Activated CD4-positive, alpha-beta T cell treated with anti-CD3 and anti-CD28 coated beads, Interleukin-2, amount 10 ng/mL, durations not matched to agents 24 days and 14 days (primary cell): ENCODE results near the gene ZFTA. TPM values are rescaled to one million over a fixed set of nuclear protein-coding genes. Genes with fewer than 3 reads are reported as not detected.
"Not testable (repeated sequence)": the region's sequence is repeated elsewhere in the genome, so short reads cannot be mapped to it uniquely, and the experiment has no call there.

Source experiments
- DNase-seq: peaks from one replicate; pipeline ENCODE4 v3.0.0; 2022
- H3K27ac Mint-ChIP-seq: one replicate; pipeline ENCODE4 v1.8.0; 2022; ENCODE audit warnings: mild to moderate bottlenecking, mixed read lengths
- H3K27me3 Mint-ChIP-seq: one replicate; pipeline ENCODE4 v1.8.0; 2022; ENCODE audit warnings: mixed read lengths
- H3K36me3 Mint-ChIP-seq: one replicate; pipeline ENCODE4 v1.8.0; 2022; ENCODE audit warnings: low read depth, mild to moderate bottlenecking, mixed read lengths
- H3K4me1 Mint-ChIP-seq: one replicate; pipeline ENCODE4 v1.8.0; 2021; ENCODE audit warnings: mixed read lengths
- H3K4me3 Mint-ChIP-seq: one replicate; pipeline ENCODE4 v1.8.0; 2022; ENCODE audit warnings: mild to moderate bottlenecking, moderate library complexity, mixed read lengths
- H3K9me3 Mint-ChIP-seq: one replicate; pipeline ENCODE4 v1.8.0; 2021; ENCODE audit warnings: mixed read lengths
- intact Hi-C: fragments of 100-400 bp; cut with micrococcal nuclease; formaldehyde crosslinking; loops from one replicate; pipeline ENCODE4 v1.15.1; 2023
- total RNA-seq: library from RNA; stranded (reverse); gene quantifications from 2 replicates; pipeline ENCODE4 v1.2.3, GENCODE V29; 2022

ZFTA gene
- total RNA-seq, 1 donor from 2014 or later, result 3.8 TPM

- Mint-ChIP-seq H3K36me3 (no peaks in the 10 kb centered on the region), H3K4me3 (no peak overlapping the region), H3K4me1 (no peaks in the 10 kb centered on the region), H3K9me3 (no peaks in the 10 kb centered on the region), H3K27ac (no peak overlapping the region), H3K27me3 (peaks cover 5% of the 10 kb centered on the region)
- no peak for DNase-seq
- intact Hi-C loops, result no loop called here
Measured at GRCh38 chr11:63800921-63801320, 32.3 kb upstream of the ZFTA start.

DNA sequence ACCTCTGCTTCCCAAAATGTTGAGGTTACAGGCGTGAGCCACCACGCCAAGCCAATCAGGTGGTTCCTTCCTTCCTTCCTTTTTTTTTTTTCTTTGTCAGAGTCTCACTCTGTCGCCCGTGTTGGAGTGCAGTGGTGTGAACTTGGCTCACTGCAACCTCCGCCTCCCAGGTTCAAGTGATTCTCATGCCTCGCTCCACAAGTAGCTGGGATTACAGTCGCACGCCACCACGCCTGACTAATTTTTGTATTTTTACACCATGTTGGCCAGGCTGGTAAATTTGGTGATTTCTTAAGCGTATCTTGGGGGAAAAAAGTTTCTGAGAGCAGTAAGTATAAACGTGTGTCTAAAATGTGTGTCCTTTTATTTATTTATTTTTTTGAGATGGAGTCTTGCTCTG, 26.5 kb upstream of the ZFTA start:
- intact Hi-C loops, result no loop called here
- H3K36me3 Mint-ChIP-seq, result no peaks in the 10 kb centered on the region
- no peak overlapping the region for H3K27ac Mint-ChIP-seq

GRCh38 chr11:63793161-63793560, 24.6 kb upstream of the ZFTA start:
- intact Hi-C loops, result no loop called here
- no peak overlapping the region for H3K4me3 Mint-ChIP-seq
- no peaks in the 10 kb centered on the region for H3K36me3 Mint-ChIP-seq
- peaks cover 7% of the 10 kb centered on the region for H3K9me3 Mint-ChIP-seq
- no peak for DNase-seq
- no peaks in the 10 kb centered on the region for H3K4me1 Mint-ChIP-seq
- no peak overlapping the region for H3K27ac Mint-ChIP-seq
- peaks cover 1% of the 10 kb centered on the region for H3K27me3 Mint-ChIP-seq

More for the DNA sequence above, 26.5 kb upstream of the ZFTA start:
- peaks cover 7% of the 10 kb centered on the region for H3K9me3 Mint-ChIP-seq
- H3K4me1 Mint-ChIP-seq, result no peaks in the 10 kb centered on the region
- DNase-seq, result no peak
- peaks cover 3% of the 10 kb centered on the region for H3K27me3 Mint-ChIP-seq
- H3K4me3 Mint-ChIP-seq, result no peak overlapping the region

DNA sequence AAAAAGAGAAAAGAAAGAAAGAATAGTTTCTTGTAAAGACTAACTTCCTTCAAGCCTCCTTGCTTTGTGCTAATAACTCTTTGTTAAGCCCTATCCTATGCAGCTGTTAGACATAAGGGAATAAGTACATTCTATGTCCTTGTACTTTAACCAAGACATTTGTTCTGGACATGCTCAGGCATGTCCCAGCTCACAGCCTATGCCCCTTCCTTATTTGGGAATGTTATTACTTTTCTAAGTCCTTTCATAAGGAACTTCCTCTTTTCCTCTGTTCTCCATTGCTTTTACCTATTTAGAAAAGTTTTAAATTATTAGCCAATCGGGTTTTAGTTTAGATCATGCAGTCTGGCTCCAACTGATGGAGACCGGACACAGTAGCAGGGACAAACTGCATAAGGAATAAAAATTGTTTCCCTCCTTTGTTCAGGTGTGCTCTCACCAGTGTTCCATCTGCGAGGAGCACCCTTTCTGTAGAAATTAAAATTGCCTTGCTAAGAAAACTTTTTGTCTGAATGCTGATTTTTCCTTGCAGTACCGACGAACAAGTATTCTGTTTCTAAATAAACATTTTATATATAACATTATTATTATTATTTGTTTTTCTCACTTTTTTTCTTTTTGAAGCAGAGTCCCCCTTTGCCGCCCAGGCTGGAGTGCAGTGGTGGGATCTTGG, 23.1 kb upstream of the ZFTA start:
- intact Hi-C loops, result no loop called here
- Mint-ChIP-seq H3K4me1 (no peaks in the 10 kb centered on the region), H3K4me3 (no peak overlapping the region), H3K9me3 (peaks cover 7% of the 10 kb centered on the region), H3K27me3 (no peaks in the 10 kb centered on the region), H3K36me3 (no peaks in the 10 kb centered on the region), H3K27ac (no peak overlapping the region)
- no peak for DNase-seq

GRCh38 chr11:63785823-63786222, 17.2 kb upstream of the ZFTA start:
- H3K27ac Mint-ChIP-seq, result no peak overlapping the region
- intact Hi-C loops, result no loop called here
- H3K36me3 Mint-ChIP-seq, result no peaks in the 10 kb centered on the region
- H3K4me1 Mint-ChIP-seq, result peaks cover 7% of the 10 kb centered on the region
- no peaks in the 10 kb centered on the region for H3K9me3 Mint-ChIP-seq
- peaks cover 9% of the 10 kb centered on the region for H3K27me3 Mint-ChIP-seq
- no peak overlapping the region for H3K4me3 Mint-ChIP-seq
- DNase-seq, result no peak

DNA sequence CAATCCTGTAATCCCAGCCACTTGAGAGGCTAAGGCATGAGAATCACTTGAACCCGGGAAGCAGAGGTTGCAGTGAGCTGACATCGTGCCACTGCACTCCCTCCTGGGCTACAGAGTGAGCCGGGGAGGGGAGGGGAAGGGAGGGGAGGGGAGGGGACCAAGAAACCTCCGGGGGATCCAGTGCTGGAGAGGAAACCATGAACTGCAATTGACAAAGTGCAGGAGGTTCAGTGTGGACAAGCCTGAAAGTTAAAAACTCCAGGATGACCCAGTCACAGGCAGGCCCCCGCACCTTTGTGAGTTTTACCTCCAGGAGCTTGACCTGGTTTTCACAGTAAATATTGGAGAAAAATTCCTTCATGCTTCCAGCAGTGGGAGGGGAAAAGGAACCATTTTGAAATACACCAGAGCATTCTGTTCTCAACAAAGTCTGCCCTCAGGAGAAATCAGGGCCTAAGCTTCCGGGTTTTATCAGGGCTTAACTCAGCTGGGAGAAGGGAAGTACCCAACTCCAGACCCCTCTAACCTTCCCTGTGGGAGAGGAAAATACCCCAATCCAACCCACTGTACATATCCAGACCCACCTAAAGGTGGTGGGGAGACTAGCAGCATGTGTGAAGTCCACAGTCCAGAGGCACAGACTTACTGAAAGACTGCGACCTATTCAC, 15.5 kb upstream of the ZFTA start:
- H3K27me3 Mint-ChIP-seq, result peaks cover 11% of the 10 kb centered on the region
- DNase-seq, result no peak
- peaks cover 7% of the 10 kb centered on the region for H3K4me1 Mint-ChIP-seq
- H3K9me3 Mint-ChIP-seq, result no peaks in the 10 kb centered on the region
- intact Hi-C loops, result no loop called here
- H3K4me3 Mint-ChIP-seq, result no peak overlapping the region
- H3K27ac Mint-ChIP-seq, result no peak overlapping the region
- H3K36me3 Mint-ChIP-seq, result no peaks in the 10 kb centered on the region

- no peak for DNase-seq
- H3K27me3 Mint-ChIP-seq, result peaks cover 17% of the 10 kb centered on the region
- H3K27ac Mint-ChIP-seq, result no peak overlapping the region
- no peak overlapping the region for H3K4me3 Mint-ChIP-seq
- intact Hi-C loops, result no loop called here
- no peaks in the 10 kb centered on the region for H3K36me3 Mint-ChIP-seq
- H3K9me3 Mint-ChIP-seq, result no peaks in the 10 kb centered on the region
- H3K4me1 Mint-ChIP-seq, result peaks cover 7% of the 10 kb centered on the region
Measured at GRCh38 chr11:63782749-63783148, 14.2 kb upstream of the ZFTA start.

GRCh38 chr11:63779039-63779438, 10.5 kb upstream of the ZFTA start:
- H3K36me3 Mint-ChIP-seq, result no peaks in the 10 kb centered on the region
- H3K4me1 Mint-ChIP-seq, result no peaks in the 10 kb centered on the region
- no peaks in the 10 kb centered on the region for H3K9me3 Mint-ChIP-seq
- no peak for DNase-seq
- intact Hi-C loops, result no loop called here
- H3K27me3 Mint-ChIP-seq, result peaks cover 19% of the 10 kb centered on the region
- no peak overlapping the region for H3K27ac Mint-ChIP-seq
- no peak overlapping the region for H3K4me3 Mint-ChIP-seq

DNA sequence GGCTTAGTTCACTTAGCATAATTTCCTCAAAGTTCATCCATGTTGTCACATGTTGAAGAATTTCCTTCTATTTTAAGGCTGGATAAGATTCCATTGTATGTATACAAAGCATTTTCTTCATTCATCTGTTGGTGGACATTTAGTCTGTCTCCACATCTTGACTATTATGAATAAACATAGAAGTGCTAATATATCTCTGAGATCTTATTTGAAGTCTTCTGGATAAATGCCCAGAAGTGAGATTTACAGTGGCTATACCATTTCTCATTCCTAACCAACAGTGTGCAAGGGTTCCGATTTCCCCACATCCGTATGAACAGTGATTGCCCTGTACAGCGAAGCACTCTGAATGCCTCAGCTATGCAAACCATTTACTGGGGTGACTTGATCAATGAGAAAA, 6.6 kb upstream of the ZFTA start:
- Mint-ChIP-seq H3K9me3 (no peaks in the 10 kb centered on the region), H3K27me3 (peaks cover 44% of the 10 kb centered on the region), H3K4me3 (no peak overlapping the region), H3K4me1 (peaks cover 3% of the 10 kb centered on the region), H3K27ac (no peak overlapping the region), H3K36me3 (no peaks in the 10 kb centered on the region)
- intact Hi-C loops, result no loop called here
- DNase-seq, result no peak

DNA sequence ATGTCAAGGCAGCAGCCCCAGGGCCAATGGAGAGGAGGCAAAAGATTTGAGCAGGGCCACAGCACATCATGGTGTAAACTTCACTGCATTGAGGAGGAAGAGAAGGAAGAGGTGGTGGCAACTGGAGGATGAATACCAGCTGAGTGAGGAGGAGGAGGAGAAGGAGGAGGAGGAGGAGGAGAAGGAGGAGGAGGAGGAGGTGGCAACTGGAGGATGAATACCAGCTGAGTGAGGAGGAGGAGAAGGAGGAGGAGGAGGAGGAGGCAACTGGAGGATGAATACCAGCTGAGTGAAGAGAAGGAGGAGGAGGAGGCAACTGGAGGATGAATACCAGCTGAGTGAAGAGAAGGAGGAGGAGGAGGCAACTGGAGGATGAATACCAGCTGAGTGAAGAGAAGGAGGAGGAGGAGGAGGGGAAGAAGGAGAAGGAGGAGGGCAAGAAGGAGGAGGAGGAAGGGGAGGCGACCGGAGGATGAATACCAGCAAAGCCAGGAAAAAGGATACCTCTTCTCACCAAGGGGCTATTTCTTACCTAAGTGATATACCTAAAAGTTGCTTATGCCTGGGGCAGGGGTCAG, 3.3 kb upstream of the ZFTA start:
- H3K36me3 Mint-ChIP-seq, H3K4me3 Mint-ChIP-seq, H3K9me3 Mint-ChIP-seq, intact Hi-C loops, DNase-seq, H3K27ac Mint-ChIP-seq: not testable (repeated sequence)
- Mint-ChIP-seq H3K4me1 (peaks cover 12% of the 10 kb centered on the region), H3K27me3 (peaks cover 45% of the 10 kb centered on the region)

GRCh38 chr11:63770763-63771162, 2.2 kb upstream of the ZFTA start:
- no peak for DNase-seq
- no peak overlapping the region for H3K27ac Mint-ChIP-seq
- peak overlapping the region; percentile 21 for H3K4me3 Mint-ChIP-seq
- H3K36me3 Mint-ChIP-seq, result no peaks in the 10 kb centered on the region
- H3K27me3 Mint-ChIP-seq, result peaks cover 39% of the 10 kb centered on the region
- intact Hi-C loops, result no loop called here
- H3K9me3 Mint-ChIP-seq, result no peaks in the 10 kb centered on the region
- peaks cover 12% of the 10 kb centered on the region for H3K4me1 Mint-ChIP-seq

DNA sequence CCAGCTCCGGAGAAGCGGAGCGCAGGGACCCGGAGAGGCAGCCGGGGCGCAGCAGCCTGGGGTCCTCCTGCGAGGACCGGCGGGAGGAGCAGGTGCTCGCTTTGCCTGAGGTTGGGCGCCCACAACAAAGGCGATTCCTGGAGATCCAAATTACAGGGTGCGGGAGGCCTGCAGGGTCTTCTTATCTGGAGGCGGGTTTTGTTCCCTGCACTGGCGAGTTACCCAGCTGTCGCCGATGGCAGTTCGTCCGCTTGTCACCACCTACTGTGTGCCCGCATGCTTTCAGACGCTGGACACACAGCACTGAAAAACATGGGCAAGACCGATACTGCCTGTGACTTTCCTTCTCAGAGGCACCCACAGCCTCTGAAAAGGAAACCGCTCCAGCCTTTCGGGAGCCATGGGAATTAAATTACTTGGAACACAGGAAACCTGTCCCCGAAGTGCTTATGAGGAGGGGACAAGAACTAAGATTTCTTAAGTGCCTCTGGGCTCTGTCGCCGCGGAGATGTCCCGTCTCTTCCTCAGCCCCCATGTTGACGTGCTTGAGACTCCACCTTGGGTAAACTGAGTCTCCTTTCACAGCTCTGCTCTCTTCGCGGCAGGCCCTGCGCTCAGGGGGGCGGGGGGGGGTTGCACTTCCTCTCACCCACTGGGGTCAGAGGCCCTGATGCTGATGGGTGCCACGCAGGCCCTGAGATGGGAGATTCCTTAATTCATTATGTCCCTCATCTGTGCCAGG, 1.3 kb upstream of the ZFTA start:
- no peaks in the 10 kb centered on the region for H3K9me3 Mint-ChIP-seq
- H3K27me3 Mint-ChIP-seq, result peaks cover 38% of the 10 kb centered on the region
- intact Hi-C loops, result loop anchor here (2.0 to 5.0 kb wide), 2 partner anchors 169 to 227 kb away; partner anchors contain the start of gene NAA40
- H3K27ac Mint-ChIP-seq, result no peak overlapping the region
- peak overlapping the region; percentile 57 for H3K4me3 Mint-ChIP-seq
- H3K36me3 Mint-ChIP-seq, result no peaks in the 10 kb centered on the region
- peaks cover 12% of the 10 kb centered on the region for H3K4me1 Mint-ChIP-seq
- no peak for DNase-seq

DNA sequence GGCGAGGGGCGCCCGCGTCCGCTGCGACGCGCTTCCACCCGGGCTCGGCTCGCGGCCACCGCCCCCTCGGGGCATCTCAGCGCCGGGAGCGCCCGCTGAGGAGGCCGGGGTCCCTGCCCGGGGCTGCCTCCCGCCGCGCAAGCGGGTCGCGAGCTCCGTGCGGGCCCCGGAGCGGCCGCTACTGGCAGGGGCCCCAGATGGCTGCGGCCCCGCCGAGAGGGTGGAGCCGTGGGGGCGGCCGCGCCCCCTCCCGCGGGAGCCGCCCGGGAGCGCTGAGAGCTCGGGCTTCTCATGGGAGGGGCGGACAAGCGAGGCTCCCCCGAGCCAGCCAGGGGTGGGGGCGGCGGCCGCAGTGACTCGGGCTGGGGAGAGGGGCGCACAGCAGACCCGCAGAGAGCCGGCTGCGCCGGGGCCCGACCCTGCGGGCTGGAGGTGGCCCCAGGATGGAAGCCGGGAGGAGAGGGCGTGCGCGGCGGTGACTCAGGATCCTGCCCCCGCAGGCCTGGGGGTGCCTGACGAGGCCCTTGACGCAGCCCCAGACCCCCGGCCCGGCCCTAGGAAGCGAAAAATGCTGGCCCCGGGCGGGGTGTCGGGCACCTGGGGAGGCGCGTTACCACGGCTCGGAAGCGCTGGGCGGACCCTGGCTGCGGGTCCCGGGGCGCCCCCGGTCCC, 603 bp upstream of the ZFTA start:
- peak; percentile 80 for DNase-seq
- Mint-ChIP-seq H3K4me1 (peaks cover 12% of the 10 kb centered on the region), H3K4me3 (no peak overlapping the region), H3K9me3 (no peaks in the 10 kb centered on the region), H3K36me3 (no peaks in the 10 kb centered on the region), H3K27ac (no peak overlapping the region), H3K27me3 (peaks cover 37% of the 10 kb centered on the region)
- intact Hi-C loops, result loop anchor here (2.0 to 5.0 kb wide), 2 partner anchors 170 to 228 kb away; partner anchors contain the start of gene NAA40
